WTC11 (cell line): ENCODE data around the gene ARHGAP21. TPM values are rescaled to one million over a fixed set of nuclear protein-coding genes. Genes with fewer than 3 reads are reported as not detected.
A peak's percentile ranks its signal among the peaks of the same experiment; 100 is the strongest.

Source experiments
- ATAC-seq: fragments of 200-7000 bp; cut with Tn5 transposase; 2 replicates; pipeline ENCODE4 v1.10.0; 2021; ENCODE audit warnings: mild to moderate bottlenecking, moderate library complexity
- CTCF ChIA-PET: fragments of 300-600 bp; sonication (Branson Sonifier 250); formaldehyde crosslinking; loops from one replicate; lab custom pipeline; 2021; ENCODE audit warnings: antibody characterized with exemption; lab: Charles Lee
- POLR2A ChIA-PET: fragments of 350-600 bp; sonication (Branson Sonifier 250); formaldehyde crosslinking; loops from one replicate; lab custom pipeline; 2021; ENCODE audit warnings: antibody characterized with exemption; lab: Charles Lee
- DNase-seq: peaks from one replicate; pipeline ENCODE4 v3.0.0; 2021; ENCODE audit warnings: low spot score
- H3K27ac Mint-ChIP-seq: 2 replicates; pipeline ENCODE4 v1.8.0; 2021; ENCODE audit warnings: mixed read lengths
- H3K27me3 Mint-ChIP-seq: 2 replicates; pipeline ENCODE4 v1.8.0; 2021; ENCODE audit warnings: low read depth, mild to moderate bottlenecking, moderate library complexity, mixed read lengths
- H3K36me3 Mint-ChIP-seq: 2 replicates; pipeline ENCODE4 v1.8.0; 2021; ENCODE audit warnings: mixed read lengths
- H3K4me1 Mint-ChIP-seq: 2 replicates; pipeline ENCODE4 v1.8.0; 2022; ENCODE audit warnings: mixed read lengths
- H3K4me3 Mint-ChIP-seq: 2 replicates; pipeline ENCODE4 v1.8.0; 2021; ENCODE audit warnings: mild to moderate bottlenecking, moderate library complexity, mixed read lengths
- H3K9me3 Mint-ChIP-seq: 2 replicates; pipeline ENCODE4 v1.8.0; 2021; ENCODE audit warnings: mixed read lengths
- ARID4B ChIP-seq: sonication (generic); formaldehyde crosslinking; IDR thresholded peaks from 2 replicates; pipeline ENCODE4 v1.8.0; 2023; ENCODE audit warnings: missing genetic modification reagents, mild to moderate bottlenecking, borderline replicate concordance
- ATF1 ChIP-seq: sonication (generic); formaldehyde crosslinking; IDR thresholded peaks from 2 replicates; pipeline ENCODE4 v1.8.1; 2023; ENCODE audit warnings: mild to moderate bottlenecking, moderate library complexity, missing genetic modification reagents
- CDX4 ChIP-seq: fragments of 250-450 bp; sonication (Bioruptor Pico); IDR thresholded peaks from 2 replicates; pipeline ENCODE4 v1.9.0; 2021; ENCODE audit warnings: moderate library complexity, mild to moderate bottlenecking, inconsistent platforms, borderline replicate concordance
- E2F4 ChIP-seq: sonication (generic); formaldehyde crosslinking; IDR thresholded peaks from 2 replicates; pipeline ENCODE4 v1.8.1; 2022; ENCODE audit warnings: low read depth, mild to moderate bottlenecking, moderate library complexity, missing genetic modification reagents, borderline replicate concordance
- E2F5 ChIP-seq: sonication (generic); formaldehyde crosslinking; IDR thresholded peaks from 2 replicates; pipeline ENCODE4 v1.8.1; 2022; ENCODE audit warnings: mild to moderate bottlenecking, moderate library complexity, missing genetic modification reagents
- EMX1 ChIP-seq: fragments of 250-450 bp; sonication (Bioruptor Pico); IDR thresholded peaks from 2 replicates; pipeline ENCODE4 v1.8.0; 2021; ENCODE audit warnings: mild to moderate bottlenecking
- GTF2I ChIP-seq: fragments of 250-450 bp; sonication (Bioruptor Pico); conservative IDR thresholded peaks from 2 replicates; pipeline ENCODE4 v1.4.0; 2021; ENCODE audit warnings: mild to moderate bottlenecking
- MAX ChIP-seq: sonication (generic); formaldehyde crosslinking; IDR thresholded peaks from 2 replicates; pipeline ENCODE4 v1.8.0; 2022; ENCODE audit warnings: mild to moderate bottlenecking, missing genetic modification reagents
- NR1H2 ChIP-seq: sonication (generic); formaldehyde crosslinking; IDR thresholded peaks from 2 replicates; pipeline ENCODE4 v1.9.0; 2021; ENCODE audit warnings: mild to moderate bottlenecking, moderate library complexity, missing genetic modification reagents
- PRDM15 ChIP-seq: sonication (generic); formaldehyde crosslinking; IDR thresholded peaks from 2 replicates; pipeline ENCODE4 v1.8.0; 2022; ENCODE audit warnings: missing genetic modification reagents
- RELA ChIP-seq: sonication (generic); formaldehyde crosslinking; IDR thresholded peaks from 2 replicates; pipeline ENCODE4 v1.8.1; 2022; ENCODE audit warnings: missing genetic modification reagents, mild to moderate bottlenecking, borderline replicate concordance
- SP1 ChIP-seq: sonication (generic); formaldehyde crosslinking; conservative IDR thresholded peaks from 2 replicates; pipeline ENCODE4 v1.8.1; 2022; ENCODE audit warnings: missing genetic modification reagents
- TEAD1 ChIP-seq: sonication (generic); formaldehyde crosslinking; IDR thresholded peaks from 2 replicates; pipeline ENCODE4 v1.8.0; 2022; ENCODE audit warnings: mild to moderate bottlenecking, missing genetic modification reagents
- TEAD4 ChIP-seq: sonication (generic); formaldehyde crosslinking; IDR thresholded peaks from 2 replicates; pipeline ENCODE4 v1.8.0; 2022; ENCODE audit warnings: mild to moderate bottlenecking, missing genetic modification reagents
- ZBTB43 ChIP-seq: sonication (generic); formaldehyde crosslinking; IDR thresholded peaks from 2 replicates; pipeline ENCODE4 v1.8.1; 2023; ENCODE audit warnings: mild to moderate bottlenecking, missing genetic modification reagents
- ZNF138 ChIP-seq: sonication (generic); formaldehyde crosslinking; conservative IDR thresholded peaks from 2 replicates; pipeline ENCODE4 v1.8.1; 2022; ENCODE audit warnings: mild to moderate bottlenecking, moderate library complexity, missing genetic modification reagents
- ZNF232 ChIP-seq: sonication (generic); formaldehyde crosslinking; IDR thresholded peaks from 2 replicates; pipeline ENCODE4 v1.8.0; 2022; ENCODE audit warnings: mild to moderate bottlenecking, missing genetic modification reagents
- ZNF263 ChIP-seq: sonication (generic); formaldehyde crosslinking; IDR thresholded peaks from 2 replicates; pipeline ENCODE4 v1.8.1; 2022; ENCODE audit warnings: low read depth, mild to moderate bottlenecking, moderate library complexity, missing genetic modification reagents
- ZNF416 ChIP-seq: fragments of 250-450 bp; sonication (Bioruptor Pico); IDR thresholded peaks from 2 replicates; pipeline ENCODE4 v1.9.0; 2021; ENCODE audit warnings: mild to moderate bottlenecking, inconsistent platforms
- ZSCAN18 ChIP-seq: fragments of 250-450 bp; sonication (Bioruptor Pico); IDR thresholded peaks from 2 replicates; pipeline ENCODE4 v2.1.2; 2022; ENCODE audit warnings: mild to moderate bottlenecking, moderate library complexity
- total RNA-seq: library from RNA; stranded (reverse); gene quantifications from 3 replicates; pipeline ENCODE4 v1.2.3, GENCODE V29; 2021

ARHGAP21 gene
- total RNA-seq, 1 experiment from 2014 or later = 33.8 TPM

GRCh38 chr10:24722131-24722675 lies 1.5 kb downstream of the ARHGAP21 start:
- peaks cover 40% of the 10 kb centered on the region for H3K27me3 Mint-ChIP-seq
- POLR2A ChIA-PET = no interaction called here

More at GRCh38 chr10:24722131-24722675, 1.5 kb downstream of the ARHGAP21 start:
- no peak for ATAC-seq
- Mint-ChIP-seq H3K36me3 (no peaks in the 10 kb centered on the region), H3K9me3 (no peaks in the 10 kb centered on the region), H3K27ac (0 out of 2 replicates have a peak overlapping the region, but pooled peaks have one; percentile 39), H3K4me3 (peak overlapping the region; percentile 86), H3K4me1 (peaks cover 37% of the 10 kb centered on the region)
- no peak for DNase-seq
- no peak for TF ChIP-seq NR1H2 (CRISPR knock-in tag)
- no peak for TF ChIP-seq ZNF263 (CRISPR knock-in tag)
- TF ChIP-seq ZNF232 (CRISPR knock-in tag) = no peak
- no peak for TF ChIP-seq MAX (CRISPR knock-in tag)
- TF ChIP-seq TEAD1 (CRISPR knock-in tag) = no peak
- no peak for TF ChIP-seq CDX4 (CRISPR knock-in tag)
- TF ChIP-seq ATF1 = no peak
- TF ChIP-seq ARID4B (CRISPR knock-in tag) = no peak
- no peak for TF ChIP-seq GTF2I (CRISPR knock-in tag)
- no peak for TF ChIP-seq TEAD4
- TF ChIP-seq E2F4 = no peak
- no peak for TF ChIP-seq RELA
- no peak for TF ChIP-seq E2F5 (CRISPR knock-in tag)
- TF ChIP-seq ZNF416 (CRISPR knock-in tag) = no peak
- TF ChIP-seq EMX1 (CRISPR knock-in tag) = no peak
- no peak for TF ChIP-seq ZSCAN18
- no peak for TF ChIP-seq SP1 (CRISPR knock-in tag)
- no peak for TF ChIP-seq ZBTB43 (CRISPR knock-in tag)
- no peak for TF ChIP-seq ZNF138 (CRISPR knock-in tag)
- TF ChIP-seq PRDM15 (CRISPR knock-in tag) = no peak
- CTCF ChIA-PET = no interaction called here
